H1 (cell line): ENCODE measurements around the gene CCNJ. TPM values are rescaled to one million over a fixed set of nuclear protein-coding genes. Genes with fewer than 3 reads are reported as not detected.

ENCODE experiments used
- ASH2L ChIP-seq: fragments of 200-600, 300-600 bp; sonication (generic); IDR thresholded peaks from one replicate; pipeline ENCODE4 v1.7.1; 2017; ENCODE audit warnings: low read length
- BCL11A ChIP-seq, 2 experiments: IDR thresholded peaks; one replicate each; pipeline ENCODE4 v1.6.1; 2011; ENCODE audit warnings: low read depth in 2 of 2, low read length in 2 of 2, mild to moderate bottlenecking in 2 of 2
- CBX5 ChIP-seq: fragments of 300-800, 300-1000 bp; sonication (generic); IDR thresholded peaks from 2 replicates; pipeline ENCODE4 v1.7.1; 2016; ENCODE audit warnings: antibody characterized with exemption, low read length, low read depth
- CEBPB ChIP-seq: IDR thresholded peaks from 2 replicates; pipeline ENCODE4 v1.6.1; 2012; ENCODE audit warnings: low read depth, low read length
- CHD2 ChIP-seq: IDR thresholded peaks from 2 replicates; pipeline ENCODE4 v1.6.1; 2012; ENCODE audit warnings: low read length, improper control_type of control experiment
- CREB1 ChIP-seq: IDR thresholded peaks from 2 replicates; pipeline ENCODE4 v1.6.1; 2012; ENCODE audit warnings: inconsistent platforms
- CTBP2 ChIP-seq: IDR thresholded peaks from 2 replicates; pipeline ENCODE4 v1.7.0; 2011; ENCODE audit warnings: borderline replicate concordance, mild to moderate bottlenecking, moderate library complexity, mixed read lengths, low read length; ENCODE audit not compliant: insufficient read depth, insufficient read length
- EGR1 ChIP-seq: IDR thresholded peaks from 2 replicates; pipeline ENCODE4 v1.6.1; 2011; ENCODE audit warnings: low read depth, low read length, borderline replicate concordance
- FOSL1 ChIP-seq: IDR thresholded peaks from 2 replicates; pipeline ENCODE4 v1.6.1; 2011; ENCODE audit warnings: mild to moderate bottlenecking, low read depth, low read length, moderate library complexity; ENCODE audit not compliant: insufficient read depth
- KDM1A ChIP-seq: fragments of 200-600, 300-600 bp; sonication (generic); IDR thresholded peaks from 2 replicates; pipeline ENCODE4 v1.7.1; 2016; ENCODE audit warnings: mild to moderate bottlenecking, low read length, borderline replicate concordance
- KDM5A ChIP-seq: fragments of 200-600 bp; IDR thresholded peaks from 2 replicates; pipeline ENCODE4 v1.7.1; 2012; ENCODE audit warnings: mild to moderate bottlenecking, low read length, inconsistent platforms, mixed read lengths
- NANOG ChIP-seq: IDR thresholded peaks from 2 replicates; pipeline ENCODE4 v1.6.1; 2011; ENCODE audit warnings: low read length, low read depth, mild to moderate bottlenecking, inconsistent platforms; ENCODE audit not compliant: insufficient read depth, poor library complexity, severe bottlenecking
- POLR2AphosphoS5 ChIP-seq: IDR thresholded peaks from 2 replicates; pipeline ENCODE4 v1.6.1; 2011; ENCODE audit warnings: low read depth, low read length
- POU5F1 ChIP-seq: IDR thresholded peaks from 2 replicates; pipeline ENCODE4 v1.6.1; 2011; ENCODE audit warnings: low read depth, mild to moderate bottlenecking, low read length, moderate library complexity
- RAD21 ChIP-seq, 2 experiments: IDR thresholded peaks in 1 of 2; conservative IDR thresholded peaks in 1 of 2; 2 replicates each; pipeline ENCODE4 v1.6.1; 2011; ENCODE audit warnings: low read depth in 2 of 2, low read length in 2 of 2, improper control_type of control experiment in 1 of 2, inconsistent platforms in 1 of 2, mild to moderate bottlenecking in 1 of 2, moderate library complexity in 1 of 2
- RBBP5 ChIP-seq: IDR thresholded peaks from 2 replicates; pipeline ENCODE4 v1.7.1; 2012; ENCODE audit warnings: low read depth, mild to moderate bottlenecking, inconsistent platforms, low read length, moderate library complexity, borderline replicate concordance
- SIN3A ChIP-seq, 2 experiments: IDR thresholded peaks in 1 of 2; conservative IDR thresholded peaks in 1 of 2; 2 replicates each; pipeline ENCODE4 v1.6.1; 2011 to 2012; ENCODE audit warnings: low read length in 2 of 2, improper control_type of control experiment in 1 of 2, low read depth in 1 of 2, mild to moderate bottlenecking in 1 of 2
- SIRT6 ChIP-seq: IDR thresholded peaks from one replicate; pipeline ENCODE4 v1.7.1; 2012; ENCODE audit warnings: low read length, inconsistent platforms
- TAF7 ChIP-seq: optimal IDR thresholded peaks from 2 replicates; pipeline ENCODE3; 2011; ENCODE audit warnings: low read depth, mild to moderate bottlenecking, inconsistent platforms, low read length, moderate library complexity, borderline replicate concordance
- TBP ChIP-seq: IDR thresholded peaks from 2 replicates; pipeline ENCODE4 v1.6.1; 2011; ENCODE audit warnings: low read depth, low read length, improper control_type of control experiment
- TEAD4 ChIP-seq: IDR thresholded peaks from 2 replicates; pipeline ENCODE4 v1.6.1; 2012; ENCODE audit warnings: low read depth, low read length, inconsistent platforms, mixed read lengths
- YY1 ChIP-seq: IDR thresholded peaks from 2 replicates; pipeline ENCODE4 v1.6.1; 2011; ENCODE audit warnings: low read depth, mild to moderate bottlenecking, low read length
- polyA plus RNA-seq, 7 experiments: library from polyadenylated mRNA; depleted of rRNA in 3 of 7; stranded (reverse) in 5 of 7; unstranded in 2 of 7; fragments of >200 nt in 5 of 7; fragments of 200-250 nt in 2 of 7; gene quantifications; 1 replicate in 5 of 7; 2 replicates in 1 of 7; 4 replicates in 1 of 7; pipeline versions ENCODE4 v1.2.1 to v1.2.3, GENCODE V29; 2011 to 2013; ENCODE audit warnings: missing spikeins in 2 of 7, mixed read lengths in 2 of 7
- total RNA-seq: library from RNA; stranded (reverse); fragmentation: NEBNext Ultra II Directional; extraction: Animal tissue kit (Norgen Biotek cat#: 25700); gene quantifications from 2 replicates; pipeline ENCODE4 v1.2.1, GENCODE V29; 2021
- TF ChIP-seq, protein P1 (sequence below): IDR thresholded peaks from 2 replicates; pipeline ENCODE4 v1.6.1; 2011; ENCODE audit warnings: low read depth, mild to moderate bottlenecking, low read length; ENCODE audit not compliant: insufficient read depth
- TF ChIP-seq, protein P2 (sequence below): IDR thresholded peaks from 2 replicates; pipeline ENCODE4 v1.6.1; 2011; ENCODE audit warnings: low read length, improper control_type of control experiment
- TF ChIP-seq, protein P3 (sequence below): IDR thresholded peaks from 2 replicates; pipeline ENCODE4 v1.6.1; 2012; ENCODE audit warnings: inconsistent platforms

Gene CCNJ
- total and polyA plus RNA-seq, 2 of the 8 experiments (the other 6 are each of a cell fraction or from before 2014, with no cell fraction given), result 31.4 to 34.7 TPM

DNA sequence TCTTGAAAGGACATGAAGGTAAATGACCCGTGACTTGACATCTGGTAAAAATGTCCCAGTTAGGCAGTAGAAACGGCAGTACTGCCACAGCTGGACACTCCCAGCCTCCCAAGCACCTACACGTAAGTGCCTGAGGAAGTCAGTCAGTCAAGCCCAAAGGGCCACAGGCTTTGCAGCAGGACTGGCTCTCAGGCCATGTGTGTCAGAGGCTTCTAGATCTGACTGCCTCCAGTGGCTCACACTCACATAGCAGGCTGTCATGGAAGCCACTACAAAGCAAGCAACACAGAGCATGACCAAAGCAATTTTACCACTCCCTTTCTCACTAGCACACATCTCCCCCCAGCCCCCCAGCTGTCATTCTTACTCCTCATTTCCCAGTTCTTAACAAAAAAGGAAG is 17.8 kb upstream of the CCNJ start (continued):
- TF ChIP-seq, protein P1, sequence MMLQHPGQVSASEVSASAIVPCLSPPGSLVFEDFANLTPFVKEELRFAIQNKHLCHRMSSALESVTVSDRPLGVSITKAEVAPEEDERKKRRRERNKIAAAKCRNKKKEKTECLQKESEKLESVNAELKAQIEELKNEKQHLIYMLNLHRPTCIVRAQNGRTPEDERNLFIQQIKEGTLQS, result no peak
- no peak for TF ChIP-seq CTBP2
- TF ChIP-seq POLR2AphosphoS5, result no peak
- TF ChIP-seq KDM1A, result no peak
- TF ChIP-seq SIRT6, result no peak
- peak; percentile 24 to 45; a peak in 3 of 4 replicates for TF ChIP-seq RAD21 (IDR thresholded peaks at IDR 0.05 in 1 of 2, conservative IDR thresholded peaks at IDR 0.05 in 1 of 2; ENCODE audit: low read depth in 2 of 2, low read length in 2 of 2)
- TF ChIP-seq, protein P2, sequence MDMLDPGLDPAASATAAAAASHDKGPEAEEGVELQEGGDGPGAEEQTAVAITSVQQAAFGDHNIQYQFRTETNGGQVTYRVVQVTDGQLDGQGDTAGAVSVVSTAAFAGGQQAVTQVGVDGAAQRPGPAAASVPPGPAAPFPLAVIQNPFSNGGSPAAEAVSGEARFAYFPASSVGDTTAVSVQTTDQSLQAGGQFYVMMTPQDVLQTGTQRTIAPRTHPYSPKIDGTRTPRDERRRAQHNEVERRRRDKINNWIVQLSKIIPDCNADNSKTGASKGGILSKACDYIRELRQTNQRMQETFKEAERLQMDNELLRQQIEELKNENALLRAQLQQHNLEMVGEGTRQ, result no peak
- TF ChIP-seq KDM5A, result no peak
- no peak for TF ChIP-seq CEBPB
- TF ChIP-seq EGR1, result no peak
- TF ChIP-seq YY1, result peak; percentile 63; the same call in 1 of the 2 replicates
- 0 out of 4 replicates have a peak, but pooled peaks of 1 of the 2 experiments have one; percentile 53 for TF ChIP-seq SIN3A (conservative IDR thresholded peaks at IDR 0.05 in 1 of 2, IDR thresholded peaks at IDR 0.05 in 1 of 2; ENCODE audit: low read depth in 1 of 2, low read length in 2 of 2)
- TF ChIP-seq TEAD4, result no peak
- TF ChIP-seq CREB1, result 0 out of 2 replicates have a peak, but pooled peaks have one; percentile 21
- no peak for TF ChIP-seq FOSL1
- no peak for TF ChIP-seq CHD2
- no peak for TF ChIP-seq POU5F1
- TF ChIP-seq BCL11A (IDR thresholded peaks at IDR 0.05; ENCODE audit: low read depth in 2 of 2, low read length in 2 of 2), result no peak
- TF ChIP-seq, protein P3, sequence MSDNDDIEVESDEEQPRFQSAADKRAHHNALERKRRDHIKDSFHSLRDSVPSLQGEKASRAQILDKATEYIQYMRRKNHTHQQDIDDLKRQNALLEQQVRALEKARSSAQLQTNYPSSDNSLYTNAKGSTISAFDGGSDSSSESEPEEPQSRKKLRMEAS, result peak; percentile 53
- TF ChIP-seq TAF7, result no peak
- TF ChIP-seq TBP, result no peak
- TF ChIP-seq RBBP5, result no peak
- no peak for TF ChIP-seq NANOG
- no peak for TF ChIP-seq CBX5
- TF ChIP-seq ASH2L, result no peak
